CD4-positive, alpha-beta T cell treated with Interleukin-2 at 100 ng/mL for 4 hours (primary cell): ENCODE measurements around the gene PPDPF.
"Not testable (repeated sequence)": the region's sequence is repeated elsewhere in the genome, so short reads cannot be mapped to it uniquely, and the experiment has no call there.

Experiments
- DNase-seq: peaks from one replicate; pipeline ENCODE4 v3.0.0-alpha.2; 2020; ENCODE audit warnings: low spot score

Gene PPDPF

GRCh38 chr20:63500902-63501817 lies 19.4 kb upstream of the PPDPF start:
- no peak for DNase-seq

- no peak for DNase-seq
Observed at GRCh38 chr20:63501818-63502670, 18.5 kb upstream of the PPDPF start.

- no peak for DNase-seq
Observed at GRCh38 chr20:63502671-63503172, 17.8 kb upstream of the PPDPF start.

GRCh38 chr20:63503524-63503923 lies 17.0 kb upstream of the PPDPF start:
- no peak for DNase-seq

- DNase-seq, result no peak
Observed at GRCh38 chr20:63504642-63505041, 15.9 kb upstream of the PPDPF start.

- DNase-seq, result no peak
Observed at GRCh38 chr20:63505281-63505680, 15.3 kb upstream of the PPDPF start.

- no peak for DNase-seq
Observed at GRCh38 chr20:63505723-63506122, 14.8 kb upstream of the PPDPF start.

- DNase-seq, result no peak
Observed at GRCh38 chr20:63507083-63507743, 13.4 kb upstream of the PPDPF start.

GRCh38 chr20:63508072-63508768 lies 12.3 kb upstream of the PPDPF start:
- DNase-seq, result no peak

- DNase-seq, result no peak
Observed at GRCh38 chr20:63509088-63509564, 11.4 kb upstream of the PPDPF start.

GRCh38 chr20:63513207-63513606 lies 7.4 kb upstream of the PPDPF start:
- no peak for DNase-seq

GRCh38 chr20:63514520-63514919 lies 6.0 kb upstream of the PPDPF start:
- not testable (repeated sequence) for DNase-seq

GRCh38 chr20:63517376-63518309 lies 2.9 kb upstream of the PPDPF start:
- no peak for DNase-seq

GRCh38 chr20:63518351-63518861 lies 2.2 kb upstream of the PPDPF start:
- DNase-seq, result no peak

GRCh38 chr20:63518946-63519667 lies 1.5 kb upstream of the PPDPF start:
- DNase-seq, result no peak

GRCh38 chr20:63519668-63520503 lies 679 bp upstream of the PPDPF start:
- DNase-seq, result peak; percentile 67

- DNase-seq, result peak; percentile 61
Observed at GRCh38 chr20:63520934-63521601, 503 bp downstream of the PPDPF start.

GRCh38 chr20:63521602-63522001 lies 1.0 kb downstream of the PPDPF start:
- DNase-seq, result no peak
